ENCODE data around the gene SCYGR5. TPM values are rescaled to one million over a fixed set of nuclear protein-coding genes. Genes with fewer than 3 reads are reported as not detected.
"Not testable (repeated sequence)": the region's sequence is repeated elsewhere in the genome, so short reads cannot be mapped to it uniquely, and the experiment has no call there.

SCYGR5 gene, protein sequence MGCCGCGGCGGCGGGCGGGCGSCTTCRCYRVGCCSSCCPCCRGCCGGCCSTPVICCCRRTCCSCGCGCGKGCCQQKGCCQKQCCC
- not detected for total RNA-seq

DNA sequence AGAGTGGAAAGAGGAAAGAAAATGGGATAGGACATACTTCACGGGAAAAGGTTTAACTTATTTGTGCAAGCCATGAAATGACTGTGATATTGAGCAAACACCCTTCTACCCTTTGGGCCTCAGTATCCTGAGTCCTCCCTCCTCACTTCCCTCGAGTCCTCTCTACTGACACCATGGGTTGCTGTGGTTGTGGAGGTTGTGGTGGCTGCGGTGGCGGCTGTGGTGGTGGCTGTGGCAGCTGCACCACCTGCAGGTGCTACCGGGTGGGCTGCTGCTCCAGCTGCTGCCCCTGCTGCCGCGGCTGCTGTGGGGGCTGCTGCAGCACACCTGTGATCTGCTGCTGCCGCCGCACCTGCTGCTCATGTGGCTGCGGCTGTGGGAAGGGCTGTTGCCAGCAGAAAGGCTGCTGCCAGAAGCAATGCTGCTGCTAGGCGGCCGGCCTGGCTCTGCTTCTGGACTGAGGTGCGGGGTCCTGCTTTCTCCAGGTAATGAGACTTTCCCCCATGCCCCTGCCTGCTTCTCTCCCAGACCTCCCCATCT, at the start of gene SCYGR5:
SCYGR5 (plus strand) TSS at position 174 of the 540 bp plus-strand sequence; CDS start at position 174, 0 bp downstream.
- not testable (repeated sequence) for H3K27ac Mint-ChIP-seq; DNase-seq (ENCODE audit: low spot score in 2 of 2); ATAC-seq; H3K36me3 Mint-ChIP-seq; H3K9me3 Mint-ChIP-seq

DNA sequence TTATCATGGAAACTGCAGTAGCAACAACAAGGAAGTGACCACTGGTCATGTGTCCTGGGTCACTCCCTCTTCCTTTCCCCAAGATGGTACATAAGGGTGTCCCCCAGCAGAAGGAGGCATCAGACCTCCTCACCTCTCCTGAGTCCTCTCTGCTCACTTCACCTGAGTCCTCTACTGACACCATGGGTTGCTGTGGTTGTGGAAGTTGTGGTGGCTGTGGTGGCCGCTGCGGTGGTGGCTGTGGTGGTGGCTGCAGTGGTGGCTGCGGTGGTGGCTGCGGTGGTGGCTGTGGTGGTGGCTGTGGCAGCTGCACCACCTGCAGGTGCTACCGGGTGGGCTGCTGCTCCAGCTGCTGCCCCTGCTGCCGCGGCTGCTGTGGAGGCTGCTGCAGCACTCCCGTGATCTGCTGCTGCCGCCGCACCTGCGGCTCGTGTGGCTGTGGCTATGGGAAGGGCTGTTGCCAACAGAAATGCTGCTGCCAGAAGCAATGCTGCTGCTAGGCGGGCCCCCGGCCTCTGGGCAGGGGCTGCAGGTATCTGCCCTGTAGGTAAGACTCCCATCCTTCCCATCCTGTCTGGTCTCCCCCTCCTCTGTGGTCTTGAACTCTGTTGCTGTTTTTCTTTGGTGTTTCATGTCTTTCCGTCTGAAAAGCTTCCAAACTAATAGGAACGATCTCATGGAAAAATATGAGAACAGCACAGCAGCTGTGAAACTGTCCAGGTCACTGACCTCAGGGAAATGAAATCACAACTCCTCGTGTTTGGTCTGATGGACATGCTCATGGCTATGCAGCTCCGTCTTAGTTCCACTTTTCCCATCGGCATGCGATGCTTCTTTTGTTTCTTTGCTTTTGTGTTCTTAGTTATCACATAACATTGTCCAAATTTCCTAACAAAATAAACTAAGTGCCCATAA, 49.0 kb upstream of the SCYGR5 start, which contains the start of gene SCYGR4:
SCYGR4 (plus strand) TSS at position 183 of the 915 bp plus-strand sequence; CDS start at position 183, 0 bp downstream.
- DNase-seq (ENCODE audit: low spot score in 2 of 2) (no peak), ATAC-seq (no peak)
- Mint-ChIP-seq H3K36me3 (no peaks in the 10 kb centered on the region), H3K27ac (no peak within 1 kb of the TSS), H3K9me3 (no peaks in the 10 kb centered on the region)

DNA sequence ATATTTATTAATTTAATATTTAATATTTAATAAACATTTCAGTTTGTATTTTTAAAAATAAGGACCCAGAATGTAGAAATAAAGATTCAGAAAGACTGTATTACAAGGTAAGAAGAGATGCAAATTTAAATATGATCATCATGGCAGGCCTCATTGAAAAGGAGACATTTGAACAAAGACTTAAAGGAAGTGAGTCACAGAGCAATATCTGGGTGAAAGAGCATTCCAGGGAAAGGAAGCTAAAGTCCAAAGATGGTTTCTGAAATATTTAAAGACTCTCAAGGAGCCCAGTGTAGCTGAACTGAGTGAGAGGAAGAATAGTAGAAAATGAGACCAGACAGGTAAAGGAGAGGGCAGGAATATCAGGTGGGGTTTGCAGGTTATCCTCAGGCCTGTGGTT, 43.4 kb upstream of the SCYGR5 start:
- Mint-ChIP-seq H3K9me3 (no peaks in the 10 kb centered on the region), H3K36me3 (no peaks in the 10 kb centered on the region), H3K27ac (no peak overlapping the region)
- DNase-seq (ENCODE audit: low spot score in 2 of 2) (no peak), ATAC-seq (no peak)

DNA sequence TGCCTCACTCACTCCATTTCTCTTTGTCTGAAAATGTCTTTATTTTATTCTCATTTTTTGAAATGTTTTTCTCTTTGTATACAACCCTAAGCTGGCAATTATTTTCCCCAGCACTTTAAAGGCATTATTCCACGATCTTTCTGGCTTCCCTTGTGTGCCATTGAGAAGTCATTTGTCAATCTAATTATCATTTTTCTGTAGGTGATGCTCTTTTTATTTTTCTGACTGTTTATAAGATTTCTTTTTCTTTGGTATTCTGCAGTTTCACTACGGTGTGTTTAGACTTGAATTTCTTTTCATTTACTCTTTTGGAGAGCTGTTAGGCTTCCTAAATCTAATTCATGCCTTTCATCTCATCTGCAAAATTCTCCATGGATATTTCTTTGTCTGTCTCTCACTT, 41.2 kb upstream of the SCYGR5 start:
- DNase-seq (ENCODE audit: low spot score in 2 of 2) (no peak), ATAC-seq (no peak)
- Mint-ChIP-seq H3K27ac (no peak overlapping the region), H3K9me3 (no peaks in the 10 kb centered on the region), H3K36me3 (no peaks in the 10 kb centered on the region)

DNA sequence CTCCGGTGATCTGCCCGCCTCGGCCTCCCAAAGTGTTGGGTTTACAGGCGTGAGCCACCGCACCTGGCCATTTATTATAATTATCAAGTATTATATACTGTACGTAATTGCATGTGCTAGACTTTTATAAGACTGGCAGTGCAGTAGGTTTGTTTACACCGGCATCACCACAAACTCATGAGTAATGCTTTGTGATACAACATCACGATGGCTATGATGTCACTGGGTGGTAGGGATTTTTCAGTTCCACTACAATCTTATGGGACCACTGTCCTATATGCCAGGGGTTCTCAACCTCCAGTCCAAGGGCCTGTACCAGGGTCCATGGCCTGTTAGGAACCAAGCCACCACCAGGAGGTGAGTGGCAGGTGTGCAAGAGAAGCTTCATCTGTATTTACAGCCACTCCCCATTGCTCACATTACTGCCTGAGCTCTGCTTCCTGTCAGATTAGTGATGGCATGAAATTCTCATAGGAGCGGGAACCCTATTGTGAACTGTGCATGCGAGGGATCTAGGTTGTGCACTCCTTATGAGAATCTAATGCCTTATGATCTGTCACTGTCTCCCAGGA, 39.9 kb upstream of the SCYGR5 start:
- ATAC-seq: no peak
- H3K27ac Mint-ChIP-seq: no peak overlapping the region
- no peak for DNase-seq (ENCODE audit: low spot score in 2 of 2)
- H3K9me3 Mint-ChIP-seq: no peaks in the 10 kb centered on the region
- no peaks in the 10 kb centered on the region for H3K36me3 Mint-ChIP-seq

DNA sequence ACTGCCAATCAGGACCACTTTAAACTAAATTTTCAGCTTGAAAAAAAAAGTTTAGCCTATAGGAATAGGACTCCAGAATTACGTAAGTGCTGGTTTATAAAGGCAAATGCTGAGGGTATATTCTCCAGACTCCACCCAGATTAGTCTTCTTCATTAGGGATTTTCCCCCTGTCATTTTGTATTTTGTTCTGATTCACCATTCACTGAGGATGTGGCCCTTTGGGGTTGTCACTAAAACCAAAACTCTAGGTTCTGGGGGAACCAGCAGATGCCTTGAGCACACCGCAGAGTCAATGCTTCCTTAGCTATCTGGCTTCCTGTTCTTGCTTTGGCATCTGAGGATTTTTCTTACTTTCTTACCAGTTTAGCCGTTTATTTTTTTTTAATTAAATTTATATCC, 38.8 kb upstream of the SCYGR5 start:
- Mint-ChIP-seq H3K9me3 (no peaks in the 10 kb centered on the region), H3K27ac (no peak overlapping the region), H3K36me3 (no peaks in the 10 kb centered on the region)
- peak; percentile 78 to 86 for ATAC-seq
- DNase-seq (ENCODE audit: low spot score in 2 of 2): no peak

DNA sequence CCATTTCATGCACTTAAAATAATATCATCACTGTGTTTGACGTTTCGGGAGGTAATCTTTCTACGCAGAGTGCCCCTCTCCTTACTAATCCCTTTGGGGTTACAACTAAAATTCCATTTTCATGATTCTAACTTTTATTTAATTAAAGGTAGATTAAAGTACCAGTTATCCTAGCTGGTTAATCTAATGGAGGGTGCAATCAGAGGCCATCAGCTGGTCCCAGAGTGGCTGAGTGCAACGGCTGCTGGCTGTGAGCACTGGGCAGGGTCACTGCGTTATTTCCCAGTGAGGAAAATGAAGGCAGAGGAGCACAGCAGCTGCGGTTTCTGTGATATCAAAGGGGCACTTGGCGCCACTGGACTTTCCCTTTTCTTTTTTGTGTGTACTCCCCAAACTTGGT, 37.2 kb upstream of the SCYGR5 start:
- no peak for ATAC-seq
- H3K9me3 Mint-ChIP-seq: no peaks in the 10 kb centered on the region

DNA sequence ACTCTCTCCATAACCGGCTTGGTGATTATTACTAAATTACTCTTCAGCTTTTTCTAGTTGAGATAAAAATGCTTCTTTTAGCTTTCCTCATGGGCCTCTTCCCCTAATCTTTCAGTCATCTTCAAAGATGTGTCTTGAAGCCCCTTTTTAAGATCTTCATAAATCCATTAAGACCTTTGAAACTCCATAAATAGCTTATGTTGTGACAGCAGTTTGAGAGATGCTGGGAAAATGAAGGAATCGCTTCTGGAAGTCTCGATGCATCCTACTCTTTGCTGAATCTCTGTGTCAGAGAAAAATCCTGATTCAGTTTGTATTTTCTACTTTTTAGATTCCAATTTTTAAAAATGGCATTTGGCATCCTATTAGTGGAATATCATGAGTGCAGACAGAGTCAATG, 36.3 kb upstream of the SCYGR5 start:
- H3K36me3 Mint-ChIP-seq: no peaks in the 10 kb centered on the region
- H3K9me3 Mint-ChIP-seq: no peaks in the 10 kb centered on the region
- DNase-seq (ENCODE audit: low spot score in 2 of 2) (no peak), ATAC-seq (no peak)
- H3K27ac Mint-ChIP-seq: no peak overlapping the region

More for the DNA sequence above, 37.2 kb upstream of the SCYGR5 start:
- Mint-ChIP-seq H3K27ac (no peak overlapping the region), H3K36me3 (no peaks in the 10 kb centered on the region)
- no peak for DNase-seq (ENCODE audit: low spot score in 2 of 2)

DNA sequence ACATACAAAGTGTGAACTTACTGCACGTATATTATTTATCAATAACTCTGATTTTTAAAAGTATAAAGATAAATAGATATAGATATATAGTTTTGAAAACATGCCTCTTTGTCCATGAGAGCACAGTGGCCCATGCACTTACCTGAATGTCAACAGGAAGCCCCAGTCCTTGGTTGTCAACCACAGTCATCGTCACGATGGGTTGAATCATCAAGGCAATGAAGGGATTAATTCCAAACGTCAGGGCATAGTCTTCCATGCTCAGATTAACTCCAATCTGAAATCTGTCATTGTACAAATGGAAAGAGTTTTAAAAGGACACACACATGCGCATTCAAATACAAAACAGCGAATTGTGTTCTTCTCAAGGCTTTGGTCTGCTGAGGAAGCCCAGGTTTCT, 33.8 kb upstream of the SCYGR5 start:
- ATAC-seq: no peak

DNA sequence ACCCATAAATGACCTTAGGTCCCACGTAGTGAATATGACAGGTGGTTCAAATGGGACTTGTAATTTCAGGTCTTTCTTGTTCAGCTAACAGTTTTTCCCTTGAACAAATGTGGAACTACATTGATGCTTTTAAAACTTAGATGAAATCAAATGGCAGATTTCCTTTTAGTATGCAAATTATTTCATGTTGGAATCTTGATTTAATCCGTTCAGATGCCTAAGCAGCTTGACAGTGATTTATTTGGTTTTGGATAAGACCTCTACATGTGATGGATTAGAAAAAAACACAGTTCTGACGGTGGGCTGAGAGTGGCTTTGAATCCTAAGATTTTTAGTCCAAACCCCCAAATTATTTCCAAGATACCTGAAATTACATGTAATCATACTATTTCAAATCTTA, 32.4 kb upstream of the SCYGR5 start:
- DNase-seq (ENCODE audit: low spot score in 2 of 2) (no peak), ATAC-seq (no peak)
- no peak overlapping the region for H3K27ac Mint-ChIP-seq
- no peaks in the 10 kb centered on the region for H3K9me3 Mint-ChIP-seq
- H3K36me3 Mint-ChIP-seq: no peaks in the 10 kb centered on the region

More for the DNA sequence above, 33.8 kb upstream of the SCYGR5 start:
- Mint-ChIP-seq H3K9me3 (no peaks in the 10 kb centered on the region), H3K27ac (no peak overlapping the region), H3K36me3 (no peaks in the 10 kb centered on the region)
- no peak for DNase-seq (ENCODE audit: low spot score in 2 of 2)

DNA sequence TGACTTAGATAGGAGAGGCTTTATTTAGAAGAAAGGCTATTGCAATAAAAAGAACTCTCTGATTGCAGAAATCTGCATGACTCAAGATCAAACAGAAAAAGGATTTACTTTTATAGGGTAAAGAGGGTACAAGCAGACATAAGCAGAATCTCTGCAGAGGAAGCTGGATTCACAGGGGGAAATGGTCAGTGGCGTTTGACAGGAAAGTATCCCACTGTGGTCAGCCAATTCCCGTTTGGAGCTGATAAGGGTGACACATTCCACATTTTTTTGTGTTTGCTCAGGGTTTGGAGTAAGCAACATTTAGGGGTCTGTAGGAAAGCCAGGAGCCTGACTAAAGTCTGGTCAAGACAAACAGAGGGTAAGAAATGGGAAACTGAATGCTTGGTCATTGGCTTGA, 23.9 kb upstream of the SCYGR5 start:
- Mint-ChIP-seq H3K27ac (no peak overlapping the region), H3K9me3 (no peaks in the 10 kb centered on the region), H3K36me3 (no peaks in the 10 kb centered on the region)
- no peak for DNase-seq (ENCODE audit: low spot score in 2 of 2)
- no peak for ATAC-seq

DNA sequence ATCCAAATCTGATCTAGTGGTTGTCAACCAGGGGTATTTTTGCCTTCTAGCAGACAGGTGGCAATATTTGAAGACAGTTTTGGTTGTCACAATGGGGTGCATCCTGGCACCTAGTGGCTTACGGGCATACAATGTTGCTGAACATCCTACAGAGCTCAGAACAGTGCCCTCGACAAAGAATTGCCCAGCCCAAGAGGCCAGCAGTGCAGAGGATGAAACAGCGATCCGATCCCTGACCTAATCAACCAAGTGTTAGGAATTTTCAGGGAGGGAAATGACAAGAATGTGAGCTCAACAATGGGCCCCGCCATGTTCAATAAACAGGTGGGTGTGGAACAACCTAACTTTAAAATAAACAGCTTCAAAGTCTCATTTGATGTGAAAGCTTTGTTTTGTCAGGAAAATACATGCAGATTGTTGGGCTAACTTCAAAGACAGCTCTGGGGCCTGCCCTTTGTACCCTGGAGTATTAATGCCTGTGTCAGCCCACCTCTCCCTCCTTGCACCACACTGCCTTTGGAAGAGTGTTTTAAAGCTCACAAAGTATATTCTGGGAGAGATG, 22.5 kb upstream of the SCYGR5 start:
- Mint-ChIP-seq H3K9me3 (no peaks in the 10 kb centered on the region), H3K36me3 (no peaks in the 10 kb centered on the region), H3K27ac (no peak overlapping the region)
- DNase-seq (ENCODE audit: low spot score in 2 of 2): no peak
- ATAC-seq: no peak

DNA sequence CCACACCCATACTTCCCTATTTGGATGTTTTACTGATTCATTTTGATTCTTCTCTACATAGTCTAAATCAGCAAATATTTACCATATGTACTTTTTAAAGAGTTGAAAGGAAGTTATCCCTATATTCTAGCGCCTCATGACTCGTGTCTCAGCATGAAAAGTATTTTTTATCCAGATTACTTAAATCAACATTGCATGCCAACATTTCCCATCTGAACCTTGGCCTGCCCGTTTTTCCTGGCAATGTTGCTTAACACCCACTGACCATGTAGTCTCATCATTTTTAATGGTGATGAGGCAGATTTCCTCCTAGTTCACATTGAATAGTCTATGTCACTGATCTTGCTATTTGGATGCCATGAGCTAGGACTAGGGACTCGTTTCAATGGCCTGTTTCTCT, 13.2 kb upstream of the SCYGR5 start:
- no peak for ATAC-seq
- Mint-ChIP-seq H3K27ac (no peak overlapping the region), H3K9me3 (no peaks in the 10 kb centered on the region), H3K36me3 (no peaks in the 10 kb centered on the region)
- DNase-seq (ENCODE audit: low spot score in 2 of 2): no peak

DNA sequence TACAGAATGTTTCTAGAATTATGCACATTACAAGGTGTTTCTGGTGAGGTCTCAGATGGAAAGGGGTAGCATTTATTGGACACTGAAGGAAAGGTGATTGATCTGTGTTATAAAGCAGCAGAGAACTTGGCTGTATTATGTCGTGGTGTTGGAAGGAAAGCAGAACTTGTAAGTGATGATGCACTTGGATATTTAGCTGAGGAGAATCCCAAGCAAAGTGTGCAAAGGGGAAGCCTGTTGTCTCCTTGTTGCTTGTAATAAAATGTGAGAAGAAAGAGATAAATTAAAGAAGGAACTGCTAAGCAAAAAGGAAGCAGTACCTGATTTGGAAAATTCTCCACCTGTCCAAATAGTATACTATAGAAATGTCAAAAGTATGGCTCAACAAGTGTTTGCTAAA, 12.2 kb upstream of the SCYGR5 start:
- no peak for DNase-seq (ENCODE audit: low spot score in 2 of 2)
- Mint-ChIP-seq H3K9me3 (no peaks in the 10 kb centered on the region), H3K36me3 (no peaks in the 10 kb centered on the region), H3K27ac (no peak overlapping the region)
- no peak for ATAC-seq

DNA sequence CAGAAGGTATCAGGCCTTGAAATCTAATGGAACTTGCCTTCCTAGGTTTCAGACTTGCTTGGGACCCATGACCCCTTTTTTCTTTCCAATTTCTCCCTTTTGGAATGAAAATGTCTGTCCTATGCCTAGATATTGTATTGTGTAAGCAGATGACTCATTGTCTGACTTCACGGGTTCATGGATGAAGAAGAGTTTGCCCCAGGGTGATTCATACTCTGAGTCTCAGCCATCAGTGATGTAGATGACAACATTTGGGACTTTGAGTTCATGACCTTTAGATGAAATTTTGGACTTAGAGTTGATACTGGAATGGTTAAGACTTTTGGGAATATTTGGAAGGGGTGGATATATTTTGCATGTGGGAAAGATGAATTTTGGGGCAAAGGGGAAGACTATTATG, 11.2 kb upstream of the SCYGR5 start:
- DNase-seq (ENCODE audit: low spot score in 2 of 2): no peak
- H3K27ac Mint-ChIP-seq: no peak overlapping the region
- H3K36me3 Mint-ChIP-seq: no peaks in the 10 kb centered on the region
- ATAC-seq: peak; percentile 71 to 74
- no peaks in the 10 kb centered on the region for H3K9me3 Mint-ChIP-seq

DNA sequence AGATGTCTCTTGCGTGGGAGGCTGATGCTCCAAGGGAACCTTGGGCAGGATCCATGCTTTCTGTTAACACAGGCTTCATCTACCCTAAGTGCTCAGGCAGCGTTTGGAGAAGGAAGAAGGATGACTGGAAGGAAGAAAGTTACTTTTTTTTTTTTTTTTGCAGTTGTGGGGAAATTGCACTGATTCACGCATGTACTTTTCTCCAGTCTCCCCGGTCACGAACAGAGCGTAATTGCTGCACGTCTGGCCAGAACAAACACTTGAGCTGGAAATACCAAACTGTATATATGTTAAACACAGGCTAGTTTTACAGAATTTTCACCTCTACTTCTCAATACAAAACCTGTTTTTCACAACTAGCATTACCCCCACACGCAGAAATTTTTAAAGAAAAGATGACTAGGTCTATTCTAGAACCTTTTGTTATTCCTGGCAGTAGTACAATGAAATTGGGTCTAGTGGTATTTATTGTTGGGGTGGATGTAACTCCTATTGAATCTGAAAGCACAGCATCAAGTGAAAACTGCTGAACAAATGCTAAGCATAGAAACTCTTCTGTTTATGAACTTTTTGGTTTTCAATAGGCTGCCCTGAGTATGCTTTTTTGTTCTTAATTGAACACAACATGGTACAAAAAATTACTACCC, 9.3 kb upstream of the SCYGR5 start:
- ATAC-seq (no peak), DNase-seq (ENCODE audit: low spot score in 2 of 2) (no peak)
- H3K36me3 Mint-ChIP-seq: no peaks in the 10 kb centered on the region
- H3K9me3 Mint-ChIP-seq: no peaks in the 10 kb centered on the region
- no peak overlapping the region for H3K27ac Mint-ChIP-seq
